NT2/D1 (cell line): ENCODE data around the gene HSPBP1.

ENCODE experiments used
- DNase-seq: peaks from one replicate; pipeline ENCODE4 v3.0.0-alpha.2; 2011; ENCODE audit warnings: low read depth, low spot score
- H3K27me3 ChIP-seq: 2 replicates; pipeline ENCODE4 v1.6.0; 2011; ENCODE audit warnings: mild to moderate bottlenecking; ENCODE audit not compliant: insufficient read length, insufficient read depth
- H3K36me3 ChIP-seq: 2 replicates; pipeline ENCODE4 v1.6.1; 2011; ENCODE audit warnings: mild to moderate bottlenecking, low read length, mixed read lengths; ENCODE audit not compliant: insufficient read depth, insufficient read length
- H3K4me1 ChIP-seq: 2 replicates; pipeline ENCODE4 v1.5.1; 2011; ENCODE audit not compliant: insufficient read depth, insufficient read length
- H3K4me3 ChIP-seq: 2 replicates; pipeline ENCODE4 v1.5.1; 2011; ENCODE audit warnings: low read depth; ENCODE audit not compliant: insufficient read length
- H3K9ac ChIP-seq: 2 replicates; pipeline ENCODE4 v1.6.0; 2011; ENCODE audit warnings: low read depth; ENCODE audit not compliant: insufficient read length
- H3K9me3 ChIP-seq: 2 replicates; pipeline ENCODE4 v1.5.1; 2011; ENCODE audit warnings: mild to moderate bottlenecking, low read length; ENCODE audit not compliant: insufficient read depth
- SUZ12 ChIP-seq: IDR thresholded peaks from 2 replicates; pipeline ENCODE4 v1.6.1; 2011; ENCODE audit not compliant: insufficient read length, insufficient read depth; ENCODE audit errors: extremely low read depth
- YY1 ChIP-seq: IDR thresholded peaks from 2 replicates; pipeline ENCODE4 v1.6.1; 2011; ENCODE audit not compliant: insufficient read length, insufficient read depth
- ZNF274 ChIP-seq: IDR thresholded peaks from 2 replicates; pipeline ENCODE4 v1.6.1; 2011; ENCODE audit warnings: mild to moderate bottlenecking, low read depth, low read length

Gene HSPBP1

GRCh38 chr19:55278391-55279135 is 1.3 kb downstream of the HSPBP1 start:
- Histone ChIP-seq H3K9ac (peak overlapping the region; percentile 76), H3K9me3 (no peaks in the 10 kb centered on the region), H3K4me1 (no peaks in the 10 kb centered on the region), H3K27me3 (no peaks in the 10 kb centered on the region), H3K36me3 (peaks cover 31% of the 10 kb centered on the region), H3K4me3 (peak overlapping the region; percentile 78)
- no peak for DNase-seq
- TF ChIP-seq SUZ12 (no peak), ZNF274 (no peak)

- DNase-seq = no peak
- Histone ChIP-seq H3K4me3 (no peak overlapping the region), H3K27me3 (no peaks in the 10 kb centered on the region), H3K36me3 (peaks cover 39% of the 10 kb centered on the region), H3K9ac (no peak overlapping the region), H3K4me1 (no peaks in the 10 kb centered on the region), H3K9me3 (no peaks in the 10 kb centered on the region)
- TF ChIP-seq SUZ12 = no peak
- no peak for TF ChIP-seq ZNF274
- TF ChIP-seq YY1 = no peak
Measured at GRCh38 chr19:55277494-55277893, 2.4 kb downstream of the HSPBP1 start.

GRCh38 chr19:55276720-55277430 is 3.0 kb downstream of the HSPBP1 start:
- Histone ChIP-seq H3K9ac (no peak overlapping the region), H3K4me3 (no peak overlapping the region), H3K27me3 (no peaks in the 10 kb centered on the region), H3K4me1 (no peaks in the 10 kb centered on the region), H3K36me3 (peaks cover 44% of the 10 kb centered on the region), H3K9me3 (no peaks in the 10 kb centered on the region)
- no peak for DNase-seq
- TF ChIP-seq ZNF274 (no peak), YY1 (no peak), SUZ12 (no peak)

- H3K4me3 ChIP-seq = no peak overlapping the region
- H3K9ac ChIP-seq = no peak overlapping the region
- no peak for DNase-seq
- H3K4me1 ChIP-seq = no peaks in the 10 kb centered on the region
- H3K27me3 ChIP-seq = no peaks in the 10 kb centered on the region
- TF ChIP-seq SUZ12 = no peak
- TF ChIP-seq ZNF274 = no peak
- TF ChIP-seq YY1 = no peak
- no peaks in the 10 kb centered on the region for H3K9me3 ChIP-seq
- H3K36me3 ChIP-seq = peaks cover 48% of the 10 kb centered on the region
Measured at GRCh38 chr19:55275851-55276719, 3.8 kb downstream of the HSPBP1 start.

- no peaks in the 10 kb centered on the region for H3K27me3 ChIP-seq
- no peak overlapping the region for H3K9ac ChIP-seq
- no peak overlapping the region for H3K4me3 ChIP-seq
- no peak for DNase-seq
- peaks cover 4% of the 10 kb centered on the region for H3K4me1 ChIP-seq
- no peaks in the 10 kb centered on the region for H3K9me3 ChIP-seq
- TF ChIP-seq YY1 (no peak), SUZ12 (no peak), ZNF274 (no peak)
- peaks cover 59% of the 10 kb centered on the region for H3K36me3 ChIP-seq
Measured at GRCh38 chr19:55273978-55274707, 5.8 kb downstream of the HSPBP1 start.

- DNase-seq = no peak
- Histone ChIP-seq H3K4me3 (no peak overlapping the region), H3K27me3 (no peaks in the 10 kb centered on the region), H3K9ac (no peak overlapping the region), H3K9me3 (no peaks in the 10 kb centered on the region; the same call in 1 of the 2 replicates), H3K36me3 (peaks cover 47% of the 10 kb centered on the region), H3K4me1 (peaks cover 4% of the 10 kb centered on the region)
- TF ChIP-seq YY1 (no peak), SUZ12 (no peak), ZNF274 (no peak)
Measured at GRCh38 chr19:55272142-55272541, 7.8 kb downstream of the HSPBP1 start.
